GM19193 (cell line): ENCODE results near the gene TCEANC2.
A peak's percentile ranks its signal among the peaks of the same experiment; 100 is the strongest.

Source experiments
- POLR2A ChIP-seq: IDR thresholded peaks from 4 replicates; pipeline ENCODE4 v1.6.1; 2011; ENCODE audit not compliant: insufficient read depth, insufficient read length; ENCODE audit errors: extremely low read depth

Gene TCEANC2

GRCh38 chr1:54052934-54053744 lies at the start of gene TCEANC2, which contains the start of gene TMEM59:
TSS of gene TCEANC2 (plus strand) at chr1:54053608. CDS start at chr1:54054423, 815 bp downstream.
TSS of gene TMEM59 (minus strand) at chr1:54053204. CDS start at chr1:54053188, 16 bp downstream.
- TF ChIP-seq POLR2A: peak; percentile 75

- no peak for TF ChIP-seq POLR2A
These were observed 48.8 kb upstream of the TCEANC2 start for GRCh38 chr1:54004481-54005049.

- TF ChIP-seq POLR2A: no peak
These were observed 46.9 kb upstream of the TCEANC2 start for GRCh38 chr1:54006508-54006907.

GRCh38 chr1:54007613-54008012 lies 45.8 kb upstream of the TCEANC2 start:
- no peak for TF ChIP-seq POLR2A

GRCh38 chr1:54008876-54009275 lies 44.5 kb upstream of the TCEANC2 start:
- no peak for TF ChIP-seq POLR2A

DNA sequence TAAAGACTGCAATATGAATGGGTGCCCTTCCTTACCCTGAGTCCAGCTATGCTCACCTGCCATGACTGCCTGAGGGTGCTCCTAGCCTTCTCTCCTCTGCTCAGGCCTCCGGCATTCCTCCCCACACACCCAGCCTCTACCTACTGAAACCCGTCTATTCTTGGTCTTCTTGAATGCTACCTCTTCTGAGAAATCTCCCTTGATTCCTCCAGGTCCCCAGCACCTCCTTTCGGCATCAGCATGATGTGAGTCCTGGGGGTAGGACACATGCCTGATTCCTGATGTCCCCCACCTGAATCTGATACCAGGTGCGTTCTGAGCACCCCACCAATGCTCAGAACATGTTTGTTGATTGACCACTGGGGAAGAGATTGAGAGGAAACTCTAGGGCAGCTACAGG lies 44.0 kb upstream of the TCEANC2 start:
- TF ChIP-seq POLR2A: no peak

- TF ChIP-seq POLR2A: no peak
These were observed 42.8 kb upstream of the TCEANC2 start for GRCh38 chr1:54010415-54011117.

DNA sequence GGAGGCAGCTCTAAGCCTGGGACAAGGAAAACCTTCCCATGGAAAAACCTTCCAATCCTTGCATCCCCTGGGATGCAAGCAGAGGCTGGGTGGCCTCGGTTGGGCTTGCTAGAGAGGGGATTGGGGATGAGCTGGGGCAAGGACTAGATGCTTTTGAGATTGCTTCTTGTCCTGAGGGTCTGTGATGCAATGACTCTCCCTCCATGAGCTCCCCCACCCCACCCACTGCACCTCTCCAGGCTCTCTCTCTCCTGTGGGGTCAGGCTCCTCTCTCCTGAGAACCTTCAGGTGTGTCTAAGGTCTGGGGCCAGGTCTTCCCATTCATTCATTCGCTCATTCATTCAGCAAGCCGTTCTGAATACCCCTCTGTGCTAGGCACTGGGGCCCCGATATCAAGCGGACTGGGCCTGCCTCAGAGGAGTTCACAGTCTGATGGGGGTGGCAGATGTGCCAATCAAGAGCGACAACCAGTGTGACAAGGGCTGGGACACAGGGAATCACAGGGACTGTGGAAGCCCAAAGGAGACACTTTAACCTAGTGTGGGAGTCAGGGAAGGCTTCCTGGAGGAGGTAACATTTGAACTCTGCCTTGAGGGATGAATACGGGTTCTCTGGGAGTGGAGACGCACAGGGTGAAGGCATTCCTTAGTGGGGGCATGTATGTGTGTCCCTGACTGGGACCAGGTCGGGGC lies 41.9 kb upstream of the TCEANC2 start:
- TF ChIP-seq POLR2A: no peak

- no peak for TF ChIP-seq POLR2A
These were observed 41.4 kb upstream of the TCEANC2 start for GRCh38 chr1:54012008-54012325.

DNA sequence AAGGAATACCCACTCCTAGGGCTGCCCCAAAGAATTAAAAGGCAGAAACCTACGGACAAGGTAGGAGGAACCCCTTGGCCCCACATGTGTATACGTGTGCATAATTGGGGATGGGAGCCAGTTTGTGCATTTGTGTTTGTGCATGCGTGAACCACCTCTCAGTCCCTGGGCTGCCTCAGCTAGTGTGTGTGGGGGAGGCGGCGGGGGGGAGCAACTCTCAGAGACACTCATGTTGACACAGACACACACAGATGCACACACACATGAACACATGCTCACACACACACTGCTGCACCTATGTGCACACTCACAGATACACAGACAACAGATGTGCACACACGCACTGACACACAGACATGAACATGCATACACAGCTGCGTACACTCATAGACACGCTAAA lies 40.5 kb upstream of the TCEANC2 start:
- TF ChIP-seq POLR2A: no peak

DNA sequence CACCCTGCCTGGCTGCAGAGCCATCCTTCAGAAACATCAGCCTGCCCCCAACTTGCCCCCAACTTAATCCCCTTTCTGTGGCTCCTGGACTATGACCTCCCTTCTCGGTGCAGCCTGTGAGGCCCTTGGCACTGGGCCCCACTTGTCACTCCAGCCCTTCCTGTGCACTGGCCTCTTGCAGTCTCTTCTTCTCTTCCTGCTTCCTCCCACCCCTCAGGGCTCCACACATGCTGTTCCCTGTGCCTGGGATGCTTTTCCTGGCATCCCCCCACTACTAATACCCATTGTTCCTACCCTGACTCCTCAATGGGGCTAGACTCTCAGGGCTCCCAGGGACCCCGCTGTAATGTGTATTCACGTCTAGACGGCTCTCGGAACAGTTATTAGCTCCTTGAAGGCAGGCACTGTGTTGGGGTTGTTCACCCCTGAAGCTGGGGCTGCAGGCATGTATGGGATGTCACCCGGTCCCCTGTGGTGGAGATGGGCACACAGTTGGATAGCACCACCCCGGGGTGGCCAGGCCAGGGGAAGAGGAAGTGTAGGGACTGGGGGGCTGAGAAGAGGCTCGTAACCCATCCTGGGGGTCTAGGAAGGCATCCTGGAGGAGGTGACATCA lies 39.9 kb upstream of the TCEANC2 start:
- TF ChIP-seq POLR2A: no peak

GRCh38 chr1:54014009-54014629 lies 39.3 kb upstream of the TCEANC2 start:
- TF ChIP-seq POLR2A: no peak

DNA sequence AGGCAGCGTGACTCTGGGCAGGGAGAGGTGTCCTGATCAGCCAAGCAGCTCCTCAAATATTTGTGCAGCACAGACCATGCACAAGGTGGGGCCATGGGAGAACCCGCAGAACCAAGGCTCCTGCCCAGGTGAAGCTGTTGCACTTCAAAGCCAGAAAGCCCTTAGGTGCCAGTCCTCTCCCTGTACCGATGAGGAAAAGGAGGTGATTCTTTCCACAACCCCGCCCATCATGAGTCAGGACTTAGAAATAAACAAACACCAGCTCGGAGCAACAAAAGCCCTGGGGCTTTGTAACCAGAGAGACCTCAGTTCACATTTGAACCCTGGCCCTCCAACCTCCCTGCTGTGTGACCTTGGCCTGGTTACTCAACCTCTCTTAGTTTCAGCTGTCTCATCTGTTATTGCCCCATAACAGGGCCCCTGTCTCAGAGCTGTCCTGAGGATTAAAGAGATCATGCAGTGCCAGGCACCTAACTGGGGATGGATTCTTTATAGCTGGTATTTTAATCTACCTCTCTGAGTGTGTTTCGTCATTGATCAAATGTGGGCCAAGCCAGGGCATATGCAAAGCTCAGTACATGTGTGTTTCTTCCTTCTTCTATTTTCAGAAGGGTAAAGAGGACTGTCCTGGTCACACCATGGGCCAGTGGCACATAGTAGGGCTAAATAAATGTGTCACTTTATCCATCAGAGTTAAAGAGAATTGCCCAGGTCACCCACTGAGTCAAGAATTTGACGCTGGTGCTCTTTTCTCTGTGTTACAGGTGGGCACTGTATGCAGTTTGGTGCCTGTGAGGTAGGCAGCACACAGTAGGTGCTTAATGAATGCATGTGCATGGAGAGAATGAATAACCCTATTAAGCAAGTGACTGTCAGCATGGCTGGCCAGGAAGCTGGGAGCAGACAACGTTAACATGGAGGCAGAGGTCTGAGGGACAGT lies 36.8 kb upstream of the TCEANC2 start:
- no peak for TF ChIP-seq POLR2A

- TF ChIP-seq POLR2A: no peak
These were observed 35.4 kb upstream of the TCEANC2 start, which contains the start of gene LDLRAD1 for GRCh38 chr1:54017979-54018378. TSS of gene LDLRAD1 (minus strand) at chr1:54018186. CDS start at chr1:54018112, 74 bp downstream.

GRCh38 chr1:54018635-54019034 lies 34.8 kb upstream of the TCEANC2 start:
- no peak for TF ChIP-seq POLR2A
